Measurements from ENCODE around the gene VIPR2.

DNA sequence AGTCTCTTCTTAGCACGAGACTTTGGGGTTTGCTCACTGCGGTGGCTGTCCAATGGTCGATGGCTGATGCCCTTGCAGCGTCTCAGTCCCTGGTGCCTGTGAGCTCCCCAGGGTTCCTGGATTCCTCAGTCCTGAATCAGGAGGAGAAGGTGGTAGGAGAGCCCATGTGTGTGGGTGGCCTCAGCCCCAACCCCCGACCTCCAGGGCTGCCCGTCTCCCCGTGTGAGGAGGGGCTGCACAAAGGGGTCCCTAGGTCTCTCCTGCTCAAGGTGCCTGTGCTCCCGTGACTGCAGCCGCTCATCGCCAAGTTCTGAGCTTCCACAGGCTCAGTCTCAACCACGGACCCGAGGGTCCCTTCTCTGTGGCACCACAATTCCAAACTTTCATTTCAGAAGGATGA lies 142.9 kb downstream of the VIPR2 start:
- no peak for TF ChIP-seq POLR2AphosphoS5 (IDR thresholded peaks at IDR 0.05)
- TF ChIP-seq, protein P1, sequence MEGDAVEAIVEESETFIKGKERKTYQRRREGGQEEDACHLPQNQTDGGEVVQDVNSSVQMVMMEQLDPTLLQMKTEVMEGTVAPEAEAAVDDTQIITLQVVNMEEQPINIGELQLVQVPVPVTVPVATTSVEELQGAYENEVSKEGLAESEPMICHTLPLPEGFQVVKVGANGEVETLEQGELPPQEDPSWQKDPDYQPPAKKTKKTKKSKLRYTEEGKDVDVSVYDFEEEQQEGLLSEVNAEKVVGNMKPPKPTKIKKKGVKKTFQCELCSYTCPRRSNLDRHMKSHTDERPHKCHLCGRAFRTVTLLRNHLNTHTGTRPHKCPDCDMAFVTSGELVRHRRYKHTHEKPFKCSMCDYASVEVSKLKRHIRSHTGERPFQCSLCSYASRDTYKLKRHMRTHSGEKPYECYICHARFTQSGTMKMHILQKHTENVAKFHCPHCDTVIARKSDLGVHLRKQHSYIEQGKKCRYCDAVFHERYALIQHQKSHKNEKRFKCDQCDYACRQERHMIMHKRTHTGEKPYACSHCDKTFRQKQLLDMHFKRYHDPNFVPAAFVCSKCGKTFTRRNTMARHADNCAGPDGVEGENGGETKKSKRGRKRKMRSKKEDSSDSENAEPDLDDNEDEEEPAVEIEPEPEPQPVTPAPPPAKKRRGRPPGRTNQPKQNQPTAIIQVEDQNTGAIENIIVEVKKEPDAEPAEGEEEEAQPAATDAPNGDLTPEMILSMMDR (IDR thresholded peaks at IDR 0.05 in 8 of 11, conservative IDR thresholded peaks at IDR 0.05 in 3 of 11), result no peak
